HT1080 (cell line): Measurements from ENCODE around the gene TMEM139. TPM values are rescaled to one million over a fixed set of nuclear protein-coding genes. Genes with fewer than 3 reads are reported as not detected.

Experiments
- DNase-seq: peaks from one replicate; pipeline ENCODE4 v3.0.0-alpha.2; 2015; ENCODE audit warnings: low read depth
- small RNA-seq: library from RNA; depleted of rRNA; stranded (forward); fragments of <200 nt; gene quantifications from one replicate; pipeline ENCODE3, GENCODE V24; 2014
- total RNA-seq: library from RNA; depleted of rRNA; stranded (reverse); fragments of >200 nt; shearing (Covaris generic); gene quantifications from 2 replicates; pipeline ENCODE4 v1.2.3, GENCODE V29; 2014; rRNA removed

Gene TMEM139
- total RNA-seq, 1 experiment from 2014 or later, result not detected

DNA sequence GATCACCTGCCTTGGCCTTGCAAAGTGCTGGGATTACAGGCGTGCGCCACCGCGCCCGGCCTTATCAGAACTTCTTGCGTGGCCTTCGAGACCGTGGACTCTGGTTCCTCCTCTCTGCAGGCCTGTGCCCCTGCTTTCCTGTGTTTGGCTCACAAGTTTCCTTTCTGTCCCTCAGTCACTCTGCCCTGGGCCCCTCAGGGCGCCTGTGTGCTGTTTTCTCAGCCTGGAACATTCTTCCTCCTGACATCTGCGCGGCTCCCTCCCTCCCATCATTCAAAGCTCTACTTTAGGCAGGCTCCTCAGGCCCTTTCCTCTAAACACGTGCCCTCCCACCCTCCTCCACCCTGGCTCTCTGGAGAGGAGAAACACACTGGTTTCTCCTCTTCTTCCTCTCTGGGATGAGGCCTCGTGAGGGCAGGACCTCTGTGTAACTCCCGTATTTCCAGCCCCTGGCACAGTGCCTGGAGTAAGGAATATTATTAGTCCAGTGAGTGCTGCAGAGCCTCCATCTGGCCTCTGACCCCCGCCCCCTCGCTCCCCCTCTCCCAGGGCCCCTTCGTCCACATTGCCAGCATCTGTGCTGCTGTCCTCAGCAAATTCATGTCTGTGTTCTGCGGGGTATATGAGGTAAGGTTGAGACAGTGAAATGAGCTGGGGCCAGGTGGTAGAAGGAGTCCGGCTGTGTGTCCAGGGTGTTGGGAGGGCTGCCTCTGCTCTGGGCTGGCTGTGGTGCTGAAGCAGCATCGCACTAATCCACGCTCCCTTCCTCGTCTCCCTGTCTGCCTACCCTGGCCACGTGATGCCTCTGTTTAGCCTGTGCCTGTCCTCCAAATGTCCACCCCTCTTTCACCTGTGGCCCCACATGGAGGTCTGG, 38.2 kb downstream of the TMEM139 start:
- no peak for DNase-seq

GRCh38 chr7:143323653-143324052, 38.9 kb downstream of the TMEM139 start:
- no peak for DNase-seq

DNA sequence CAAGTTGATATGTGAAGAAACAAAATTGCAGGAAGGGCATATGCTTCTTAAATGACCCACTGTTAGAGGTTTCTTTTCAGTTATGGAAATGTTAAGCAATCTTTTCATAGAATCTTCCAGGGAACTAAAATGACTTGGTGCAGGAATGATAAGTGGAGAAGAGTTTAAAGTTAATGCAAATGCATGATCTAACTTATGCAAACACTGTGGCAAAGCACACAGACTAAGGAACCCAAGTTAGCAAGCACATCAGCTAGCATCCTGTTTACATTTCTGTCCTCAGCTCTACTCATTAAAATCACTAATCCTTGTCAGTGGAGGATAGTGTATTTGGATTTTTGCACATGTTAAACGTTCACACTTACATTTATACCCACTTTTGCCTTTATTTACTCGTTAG, 40.5 kb downstream of the TMEM139 start:
- DNase-seq, result no peak

DNA sequence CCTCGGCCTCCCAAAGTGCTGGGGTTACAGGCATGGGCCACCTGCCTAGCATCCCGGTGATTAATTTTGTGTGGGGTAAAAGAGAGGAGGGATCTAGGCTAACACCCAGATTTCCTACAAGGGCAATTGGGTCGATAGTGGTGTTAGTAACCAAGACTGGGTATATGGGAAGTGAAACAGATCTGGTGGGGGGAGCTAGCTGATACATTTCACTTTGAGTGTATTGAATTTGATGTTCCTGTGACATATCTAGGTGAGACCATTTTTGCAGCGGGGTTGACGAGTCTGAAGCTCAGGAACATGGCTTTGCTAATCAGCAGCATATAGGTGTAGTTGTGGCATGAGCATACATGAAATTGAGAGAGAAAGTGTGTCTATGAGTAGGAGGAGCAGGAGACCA, 43.1 kb downstream of the TMEM139 start:
- no peak for DNase-seq

DNA sequence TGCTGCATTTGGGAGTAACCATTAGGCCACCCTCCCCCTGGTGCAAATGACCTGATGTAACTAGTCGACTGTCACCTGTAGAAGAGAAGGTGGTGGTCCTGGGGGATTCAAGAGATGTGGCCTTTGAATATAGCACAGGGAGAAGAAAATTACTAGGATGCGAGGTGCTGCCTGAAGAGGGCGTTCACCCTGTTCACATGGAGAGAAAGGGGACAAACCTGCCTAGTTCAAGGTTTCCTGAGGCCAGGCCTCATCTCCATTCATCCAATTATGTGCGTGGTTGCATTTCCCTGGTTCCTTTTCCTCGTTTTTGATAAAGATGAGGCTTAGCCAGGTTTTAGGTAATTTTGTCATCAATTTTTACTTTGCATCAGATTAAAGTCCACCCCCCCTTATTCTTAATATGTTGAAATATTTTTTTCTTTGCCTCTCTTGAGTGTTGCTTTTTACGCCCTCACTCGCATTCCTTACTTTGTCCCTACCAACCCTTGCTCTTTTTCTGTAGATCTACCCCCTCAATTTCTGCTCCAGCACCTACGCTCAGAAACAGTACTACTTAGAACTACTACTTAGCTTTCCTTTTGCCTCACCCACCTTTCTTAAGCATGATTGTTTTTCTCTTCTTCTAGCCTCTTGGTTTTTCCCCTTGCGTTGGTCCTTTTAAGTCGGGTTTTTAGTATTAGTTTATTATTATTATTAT, 44.9 kb downstream of the TMEM139 start:
- no peak for DNase-seq

DNA sequence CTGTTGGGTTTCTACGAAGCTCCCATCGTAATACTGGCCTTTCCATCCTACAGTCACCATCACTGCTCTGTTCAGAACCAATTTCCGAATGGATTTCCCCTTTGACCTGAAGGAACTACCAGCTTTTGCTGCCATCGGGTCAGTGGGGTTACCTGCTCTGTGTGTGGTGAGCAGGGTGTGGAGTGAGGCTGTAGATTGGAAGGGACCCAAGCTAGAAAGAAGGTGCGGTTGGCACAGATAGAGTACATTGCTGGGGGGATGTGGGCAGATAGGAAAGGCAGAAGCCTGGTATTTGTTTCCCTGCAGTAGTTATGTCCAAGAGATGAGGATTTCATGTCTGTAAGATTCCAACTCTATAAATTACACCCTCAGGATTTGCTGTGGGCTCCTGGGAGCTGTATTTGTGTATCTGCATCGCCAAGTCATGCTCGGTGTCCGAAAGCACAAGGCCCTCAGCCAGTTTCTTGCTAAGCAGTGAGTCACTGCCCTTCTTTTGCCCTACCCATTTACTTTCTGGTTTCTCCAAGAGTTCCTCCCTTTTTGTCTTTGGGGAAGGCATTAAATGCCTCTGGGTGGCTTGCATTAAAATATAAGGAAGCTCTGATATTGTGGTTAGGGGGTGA, 46.5 kb downstream of the TMEM139 start:
- peak; percentile 78 for DNase-seq

GRCh38 chr7:143334244-143334643, 49.5 kb downstream of the TMEM139 start:
- no peak for DNase-seq

DNA sequence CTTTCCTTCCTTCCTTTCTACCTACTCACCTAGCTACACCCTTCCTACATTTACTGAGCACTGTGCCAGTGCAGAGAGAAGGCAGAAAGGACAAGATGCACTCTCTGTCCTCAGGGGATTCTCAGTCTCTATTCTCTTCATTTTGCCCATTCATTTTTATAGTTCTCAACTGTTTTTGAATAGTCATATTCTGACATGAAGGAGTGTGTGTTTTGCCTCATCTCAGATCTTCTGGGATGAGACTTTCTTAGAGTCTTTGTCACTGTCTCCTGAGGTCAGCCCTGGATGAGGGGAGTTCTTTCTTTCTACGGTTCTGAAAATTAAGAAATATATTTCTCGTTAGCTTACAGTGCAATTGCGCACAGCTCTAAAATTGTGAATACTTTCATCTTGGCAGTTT, 52.5 kb downstream of the TMEM139 start:
- DNase-seq, result no peak

Small RNA genes within 50 kb of the gene (small RNA-seq; reads per million reads assigned to genes)
- not detected for gene RN7SL481P
- gene RN7SL535P, result not detected

Other genes with a start within 250 kb of the TMEM139 start
- gene OR6V1, start 232.6 kb upstream of the TMEM139 start, total RNA-seq, result not detected in 2 replicates
- gene PIP, start 152.9 kb upstream of the TMEM139 start, total RNA-seq, result not detected in 2 replicates
- gene TAS2R39, start 101.5 kb upstream of the TMEM139 start, total RNA-seq, result not detected in 2 replicates
- not detected in 2 replicates for gene TAS2R40, start 62.9 kb upstream of the TMEM139 start, total RNA-seq
- 90.4 and 91.5 TPM in 2 replicates for gene GSTK1, start 21.5 kb upstream of the TMEM139 start, total RNA-seq
- 7.0 and 12.6 TPM in 2 replicates for gene CASP2, start 3.4 kb downstream of the TMEM139 start, total RNA-seq
- not detected in 2 replicates for gene CLCN1, start 31.2 kb downstream of the TMEM139 start, total RNA-seq
- 4.7 and 7.0 TPM in 2 replicates for gene FAM131B, start 77.8 kb downstream of the TMEM139 start, total RNA-seq
- 98.8 and 165 TPM in 2 replicates for gene ZYX, start 96.4 kb downstream of the TMEM139 start, total RNA-seq
- gene EPHA1, start 123.9 kb downstream of the TMEM139 start, total RNA-seq, result 0.31 TPM in 1 of 2 replicates, not detected in the other
- not detected in 2 replicates for gene TAS2R60, start 158.5 kb downstream of the TMEM139 start, total RNA-seq
- not detected in 2 replicates for gene TAS2R41, start 192.9 kb downstream of the TMEM139 start, total RNA-seq